OCI-LY7 (cell line): Measurements from ENCODE around the gene TNFRSF1A. TPM values are rescaled to one million over a fixed set of nuclear protein-coding genes. Genes with fewer than 3 reads are reported as not detected.

ENCODE experiments used
- BruUV-seq: library from RNA; stranded (reverse); fragments of 400-500 nt; replicated peaks from 2 replicates; lab custom pipeline; 2021; lab: Mats Ljungman, UMichigan
- CTCF ChIA-PET: fragments of 300-600 bp; sonication (Branson Sonifier 250); formaldehyde crosslinking; loops from one replicate; lab custom pipeline; 2022; ENCODE audit warnings: antibody characterized with exemption; ENCODE audit not compliant: unreplicated experiment; lab: Charles Lee
- POLR2A ChIA-PET: fragments of 300-600 bp; sonication (Branson Sonifier 250); formaldehyde crosslinking; loops from one replicate; lab custom pipeline; 2022; ENCODE audit warnings: antibody characterized with exemption; lab: Charles Lee
- DNase-seq: peaks from one replicate; pipeline ENCODE4 v3.0.0-alpha.2; 2015; ENCODE audit warnings: low spot score
- H2AFZ ChIP-seq: fragments of 200-600 bp; sonication (generic), shearing (Covaris generic); 2 replicates; pipeline ENCODE4 v1.6.1; 2014; ENCODE audit warnings: mild to moderate bottlenecking, antibody characterized with exemption, low read length, moderate library complexity
- H3K27ac ChIP-seq: fragments of 200-600 bp; sonication (generic); 2 replicates; pipeline ENCODE4 v1.5.1; 2014; ENCODE audit warnings: mixed run types, low read depth, mild to moderate bottlenecking, moderate library complexity, low read length, inconsistent platforms; ENCODE audit not compliant: poor library complexity, severe bottlenecking
- H3K36me3 ChIP-seq: fragments of 200-600 bp; sonication (generic); 2 replicates; pipeline ENCODE4 v1.6.1; 2014; ENCODE audit warnings: mild to moderate bottlenecking, antibody characterized with exemption, low read length, moderate library complexity, mixed read lengths; ENCODE audit not compliant: insufficient read depth
- H3K4me1 ChIP-seq: fragments of 200-600 bp; sonication (generic); 2 replicates; pipeline ENCODE4 v1.5.1; 2014; ENCODE audit warnings: mild to moderate bottlenecking, low read length; ENCODE audit not compliant: insufficient read depth, poor library complexity, severe bottlenecking
- H3K4me2 ChIP-seq: fragments of 200-600 bp; sonication (generic); 2 replicates; pipeline ENCODE4 v1.6.1; 2014; ENCODE audit warnings: mild to moderate bottlenecking, low read length
- H3K4me3 ChIP-seq: fragments of 200-600 bp; sonication (generic); 2 replicates; pipeline ENCODE4 v1.5.1; 2014; ENCODE audit warnings: mild to moderate bottlenecking, low read depth, low read length; ENCODE audit not compliant: poor library complexity, severe bottlenecking
- H3K79me2 ChIP-seq: fragments of 200-600 bp; sonication (generic); 2 replicates; pipeline ENCODE4 v1.6.1; 2016; ENCODE audit warnings: low read depth, mild to moderate bottlenecking, low read length, moderate library complexity, mixed read lengths; ENCODE audit not compliant: insufficient read depth
- H3K9me2 ChIP-seq: fragments of 200-600 bp; sonication (generic); 2 replicates; pipeline ENCODE4 v1.6.1; 2016; ENCODE audit warnings: mild to moderate bottlenecking, low read length, mixed read lengths; ENCODE audit not compliant: insufficient read depth
- H3K9me3 ChIP-seq: fragments of 200-600 bp; sonication (generic); 2 replicates; pipeline ENCODE4 v1.6.1; 2014; ENCODE audit warnings: mild to moderate bottlenecking, mixed run types, low read length, mixed read lengths
- H4K20me1 ChIP-seq: fragments of 200-600 bp; sonication (generic); 2 replicates; pipeline ENCODE4 v1.6.1; 2014; ENCODE audit warnings: mild to moderate bottlenecking, antibody characterized with exemption, low read length, moderate library complexity, mixed read lengths; ENCODE audit not compliant: insufficient read depth
- CTCF ChIP-seq: fragments of 200-600 bp; sonication (generic); conservative IDR thresholded peaks from 2 replicates; pipeline ENCODE4 v1.5.1; 2014; ENCODE audit warnings: mild to moderate bottlenecking, antibody characterized with exemption, low read length, moderate library complexity, mixed read lengths
- EZH2phosphoT487 ChIP-seq: fragments of 200-600 bp; sonication (generic); IDR thresholded peaks from 2 replicates; pipeline ENCODE4 v1.6.1; 2018; ENCODE audit warnings: low read depth, borderline replicate concordance, mild to moderate bottlenecking, mixed run types, antibody characterized with exemption, low read length, moderate library complexity, mixed read lengths
- intact Hi-C: fragments of 100-400 bp; cut with micrococcal nuclease; formaldehyde crosslinking; loops from one replicate; pipeline ENCODE4 v1.10.0; 2022; ENCODE audit not compliant: unreplicated experiment
- total RNA-seq, 2 experiments: library from RNA; depleted of rRNA in 1 of 2; stranded (reverse); fragments of >200 nt in 1 of 2; shearing (Covaris generic) in 1 of 2; gene quantifications; 2 replicates each; pipeline ENCODE4 v1.2.3, GENCODE V29; 2014 to 2022

Gene TNFRSF1A
- total RNA-seq, 2 experiments from 2014 or later: 37.3 to 50.9 TPM

GRCh38 chr12:6347367-6348338, 5.8 kb upstream of the TNFRSF1A start:
- intact Hi-C loops: no loop called here
- TF ChIP-seq CTCF: no peak
- TF ChIP-seq EZH2phosphoT487: no peak
- Histone ChIP-seq H3K9me3 (no peaks in the 10 kb centered on the region), H3K27ac (no peak overlapping the region), H3K36me3 (no peaks in the 10 kb centered on the region), H3K4me3 (no peak overlapping the region), H4K20me1 (no peaks in the 10 kb centered on the region), H3K9me2 (no peaks in the 10 kb centered on the region), H3K79me2 (no peaks in the 10 kb centered on the region), H2AFZ (peak overlapping the region; percentile 23; the same call in 1 of the 2 replicates), H3K4me1 (peaks cover 50% of the 10 kb centered on the region), H3K4me2 (0 out of 2 replicates have a peak overlapping the region, but pooled peaks have one; percentile 2)
- no TSS peak for BruUV-seq
- no peak for DNase-seq
- POLR2A ChIA-PET: interaction anchor here (3.5 kb wide), 1 partner anchor 9 kb away, joined by 19 read pairs; no protein-coding TSS in a partner anchor
- CTCF ChIA-PET: interaction anchor here (3.0 kb wide), 1 partner anchor 9 kb away, joined by 18 read pairs; no protein-coding TSS in a partner anchor

- Histone ChIP-seq H3K4me3 (no peak overlapping the region), H3K4me2 (no peak overlapping the region), H3K79me2 (no peaks in the 10 kb centered on the region; the same call in 1 of the 2 replicates), H3K27ac (no peak overlapping the region), H3K4me1 (peaks cover 50% of the 10 kb centered on the region), H2AFZ (no peak overlapping the region), H3K36me3 (no peaks in the 10 kb centered on the region), H4K20me1 (no peaks in the 10 kb centered on the region), H3K9me3 (no peaks in the 10 kb centered on the region), H3K9me2 (no peaks in the 10 kb centered on the region)
- no peak for DNase-seq
- no peak for TF ChIP-seq CTCF
- TF ChIP-seq EZH2phosphoT487: no peak
- POLR2A ChIA-PET: interaction anchor here (3.5 kb wide), 1 partner anchor 10 kb away, joined by 19 read pairs; no protein-coding TSS in a partner anchor
- intact Hi-C loops: no loop called here
- BruUV-seq: no TSS peak
- CTCF ChIA-PET: interaction anchor here (3.0 kb wide), 1 partner anchor 9 kb away, joined by 18 read pairs; no protein-coding TSS in a partner anchor
These were observed 5.1 kb upstream of the TNFRSF1A start for GRCh38 chr12:6346942-6347341.
